ENCODE data around the gene IFRD1.

IFRD1 gene

GRCh38 chr7:112449353-112449752 lies 907 bp upstream of the IFRD1 start:
- TF ChIP-seq FOXM1 (IDR thresholded peaks at IDR 0.05; ENCODE audit: borderline replicate concordance, low read depth) (no peak), EP300 (IDR thresholded peaks at IDR 0.05; ENCODE audit: borderline replicate concordance) (no peak), YY1 (IDR thresholded peaks at IDR 0.05; ENCODE audit: low read depth) (no peak), CREB1 (IDR thresholded peaks at IDR 0.05; ENCODE audit: low read depth) (no peak), RAD21 (IDR thresholded peaks at IDR 0.05; ENCODE audit: low read depth) (peak; percentile 8; the same call in 1 of the 2 replicates), CEBPB (IDR thresholded peaks at IDR 0.05) (no peak), NFIC (IDR thresholded peaks at IDR 0.05) (no peak), TAF1 (IDR thresholded peaks at IDR 0.05; ENCODE audit: low read depth) (no peak)
- TF ChIP-seq, protein P1, sequence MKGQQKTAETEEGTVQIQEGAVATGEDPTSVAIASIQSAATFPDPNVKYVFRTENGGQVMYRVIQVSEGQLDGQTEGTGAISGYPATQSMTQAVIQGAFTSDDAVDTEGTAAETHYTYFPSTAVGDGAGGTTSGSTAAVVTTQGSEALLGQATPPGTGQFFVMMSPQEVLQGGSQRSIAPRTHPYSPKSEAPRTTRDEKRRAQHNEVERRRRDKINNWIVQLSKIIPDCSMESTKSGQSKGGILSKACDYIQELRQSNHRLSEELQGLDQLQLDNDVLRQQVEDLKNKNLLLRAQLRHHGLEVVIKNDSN (IDR thresholded peaks at IDR 0.05): no peak
- TF ChIP-seq, protein P2, sequence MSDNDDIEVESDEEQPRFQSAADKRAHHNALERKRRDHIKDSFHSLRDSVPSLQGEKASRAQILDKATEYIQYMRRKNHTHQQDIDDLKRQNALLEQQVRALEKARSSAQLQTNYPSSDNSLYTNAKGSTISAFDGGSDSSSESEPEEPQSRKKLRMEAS (IDR thresholded peaks at IDR 0.05): 0 out of 2 replicates have a peak, but pooled peaks have one; percentile 10
- TF ChIP-seq, protein P3, sequence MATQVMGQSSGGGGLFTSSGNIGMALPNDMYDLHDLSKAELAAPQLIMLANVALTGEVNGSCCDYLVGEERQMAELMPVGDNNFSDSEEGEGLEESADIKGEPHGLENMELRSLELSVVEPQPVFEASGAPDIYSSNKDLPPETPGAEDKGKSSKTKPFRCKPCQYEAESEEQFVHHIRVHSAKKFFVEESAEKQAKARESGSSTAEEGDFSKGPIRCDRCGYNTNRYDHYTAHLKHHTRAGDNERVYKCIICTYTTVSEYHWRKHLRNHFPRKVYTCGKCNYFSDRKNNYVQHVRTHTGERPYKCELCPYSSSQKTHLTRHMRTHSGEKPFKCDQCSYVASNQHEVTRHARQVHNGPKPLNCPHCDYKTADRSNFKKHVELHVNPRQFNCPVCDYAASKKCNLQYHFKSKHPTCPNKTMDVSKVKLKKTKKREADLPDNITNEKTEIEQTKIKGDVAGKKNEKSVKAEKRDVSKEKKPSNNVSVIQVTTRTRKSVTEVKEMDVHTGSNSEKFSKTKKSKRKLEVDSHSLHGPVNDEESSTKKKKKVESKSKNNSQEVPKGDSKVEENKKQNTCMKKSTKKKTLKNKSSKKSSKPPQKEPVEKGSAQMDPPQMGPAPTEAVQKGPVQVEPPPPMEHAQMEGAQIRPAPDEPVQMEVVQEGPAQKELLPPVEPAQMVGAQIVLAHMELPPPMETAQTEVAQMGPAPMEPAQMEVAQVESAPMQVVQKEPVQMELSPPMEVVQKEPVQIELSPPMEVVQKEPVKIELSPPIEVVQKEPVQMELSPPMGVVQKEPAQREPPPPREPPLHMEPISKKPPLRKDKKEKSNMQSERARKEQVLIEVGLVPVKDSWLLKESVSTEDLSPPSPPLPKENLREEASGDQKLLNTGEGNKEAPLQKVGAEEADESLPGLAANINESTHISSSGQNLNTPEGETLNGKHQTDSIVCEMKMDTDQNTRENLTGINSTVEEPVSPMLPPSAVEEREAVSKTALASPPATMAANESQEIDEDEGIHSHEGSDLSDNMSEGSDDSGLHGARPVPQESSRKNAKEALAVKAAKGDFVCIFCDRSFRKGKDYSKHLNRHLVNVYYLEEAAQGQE (IDR thresholded peaks at IDR 0.05; ENCODE audit: low read depth): no peak

GRCh38 chr7:112450807-112451761 lies 824 bp downstream of the IFRD1 start:
- TF ChIP-seq, protein P3 (IDR thresholded peaks at IDR 0.05; ENCODE audit: low read depth): 0 out of 2 replicates have a peak, but pooled peaks have one; percentile 11
- TF ChIP-seq FOXM1 (IDR thresholded peaks at IDR 0.05; ENCODE audit: borderline replicate concordance, low read depth) (no peak), CREB1 (IDR thresholded peaks at IDR 0.05; ENCODE audit: low read depth) (peak; percentile 70), CEBPB (IDR thresholded peaks at IDR 0.05) (peak; percentile 10; the same call in 1 of the 2 replicates), YY1 (IDR thresholded peaks at IDR 0.05; ENCODE audit: low read depth) (peak; percentile 72), TAF1 (IDR thresholded peaks at IDR 0.05; ENCODE audit: low read depth) (no peak), ZBTB7A (IDR thresholded peaks at IDR 0.05; ENCODE audit: low read depth) (0 out of 2 replicates have a peak, but pooled peaks have one; percentile 22), NFIC (IDR thresholded peaks at IDR 0.05) (peak; percentile 29; the same call in 1 of the 2 replicates), TEAD4 (IDR thresholded peaks at IDR 0.05) (no peak), TCF12 (IDR thresholded peaks at IDR 0.05; ENCODE audit: low read depth) (no peak; the same call in 1 of the 2 replicates)
- TF ChIP-seq, protein P2 (IDR thresholded peaks at IDR 0.05): peak; percentile 72

- TF ChIP-seq EP300 (IDR thresholded peaks at IDR 0.05; ENCODE audit: borderline replicate concordance): no peak
- TF ChIP-seq RAD21 (IDR thresholded peaks at IDR 0.05; ENCODE audit: low read depth): no peak
These were observed 2.0 kb downstream of the IFRD1 start for GRCh38 chr7:112452102-112452888.

DNA sequence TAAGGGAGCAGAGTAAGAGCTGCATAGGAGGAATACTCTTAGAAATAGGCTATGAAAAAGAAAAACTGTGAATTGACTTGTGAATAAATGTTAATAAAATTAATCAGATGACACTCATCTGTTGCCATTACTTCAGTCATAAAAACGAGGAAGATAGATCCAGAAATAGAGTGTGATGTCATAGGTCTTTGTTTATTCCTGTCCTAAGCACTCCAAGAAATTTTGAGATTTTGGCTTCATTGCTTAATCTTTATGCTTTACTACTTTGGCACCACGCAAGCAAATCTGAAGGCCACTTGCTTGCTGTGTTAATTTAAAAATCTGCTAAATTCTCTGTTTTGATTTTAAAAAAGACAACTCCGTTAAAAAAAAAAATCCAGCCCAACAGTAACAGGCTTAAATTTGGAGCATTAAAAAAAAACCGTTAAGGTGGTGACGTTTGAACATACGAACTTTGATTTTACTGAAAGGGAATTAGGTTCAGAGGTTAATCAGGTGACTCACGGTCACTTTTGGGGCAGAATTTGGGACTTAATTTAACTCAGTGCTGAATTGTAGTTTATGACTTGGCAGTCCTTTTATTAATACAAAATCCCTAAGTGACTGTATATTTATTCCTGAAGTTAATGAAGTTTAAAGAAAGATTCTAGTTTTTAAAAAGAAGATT lies 3.4 kb downstream of the IFRD1 start:
- TF ChIP-seq, protein P1 (IDR thresholded peaks at IDR 0.05): no peak
- TF ChIP-seq, protein P2 (IDR thresholded peaks at IDR 0.05): no peak
- TF ChIP-seq YY1 (IDR thresholded peaks at IDR 0.05; ENCODE audit: low read depth) (no peak), TEAD4 (IDR thresholded peaks at IDR 0.05) (no peak), FOXM1 (IDR thresholded peaks at IDR 0.05; ENCODE audit: borderline replicate concordance, low read depth) (no peak), EGR1 (IDR thresholded peaks at IDR 0.05) (no peak), CEBPB (IDR thresholded peaks at IDR 0.05) (no peak), RAD21 (IDR thresholded peaks at IDR 0.05; ENCODE audit: low read depth) (no peak), NFIC (IDR thresholded peaks at IDR 0.05) (no peak), CREB1 (IDR thresholded peaks at IDR 0.05; ENCODE audit: low read depth) (no peak), TCF12 (IDR thresholded peaks at IDR 0.05; ENCODE audit: low read depth) (no peak), ZBTB7A (IDR thresholded peaks at IDR 0.05; ENCODE audit: low read depth) (no peak), EP300 (IDR thresholded peaks at IDR 0.05; ENCODE audit: borderline replicate concordance) (no peak), TAF1 (IDR thresholded peaks at IDR 0.05; ENCODE audit: low read depth) (no peak)
- TF ChIP-seq, protein P3 (IDR thresholded peaks at IDR 0.05; ENCODE audit: low read depth): no peak
